Epithelial cell of esophagus (primary cell): ENCODE data around the gene ZMYM4.
"Not testable (repeated sequence)": the region's sequence is repeated elsewhere in the genome, so short reads cannot be mapped to it uniquely, and the experiment has no call there.

ENCODE experiments used
- DNase-seq: peaks from one replicate; pipeline ENCODE4 v3.0.0; 2010; ENCODE audit warnings: low read depth
- H3K4me3 ChIP-seq: 2 replicates; pipeline ENCODE4 v1.5.1; 2011; ENCODE audit warnings: mild to moderate bottlenecking, low read length, control low read depth
- TF ChIP-seq, protein P1 (sequence below): IDR thresholded peaks from 2 replicates; pipeline ENCODE4 v1.5.1; 2011; ENCODE audit warnings: low read depth, mild to moderate bottlenecking, low read length, control low read depth, inconsistent platforms; ENCODE audit not compliant: insufficient read depth; ENCODE audit errors: missing control alignments

ZMYM4 gene

DNA sequence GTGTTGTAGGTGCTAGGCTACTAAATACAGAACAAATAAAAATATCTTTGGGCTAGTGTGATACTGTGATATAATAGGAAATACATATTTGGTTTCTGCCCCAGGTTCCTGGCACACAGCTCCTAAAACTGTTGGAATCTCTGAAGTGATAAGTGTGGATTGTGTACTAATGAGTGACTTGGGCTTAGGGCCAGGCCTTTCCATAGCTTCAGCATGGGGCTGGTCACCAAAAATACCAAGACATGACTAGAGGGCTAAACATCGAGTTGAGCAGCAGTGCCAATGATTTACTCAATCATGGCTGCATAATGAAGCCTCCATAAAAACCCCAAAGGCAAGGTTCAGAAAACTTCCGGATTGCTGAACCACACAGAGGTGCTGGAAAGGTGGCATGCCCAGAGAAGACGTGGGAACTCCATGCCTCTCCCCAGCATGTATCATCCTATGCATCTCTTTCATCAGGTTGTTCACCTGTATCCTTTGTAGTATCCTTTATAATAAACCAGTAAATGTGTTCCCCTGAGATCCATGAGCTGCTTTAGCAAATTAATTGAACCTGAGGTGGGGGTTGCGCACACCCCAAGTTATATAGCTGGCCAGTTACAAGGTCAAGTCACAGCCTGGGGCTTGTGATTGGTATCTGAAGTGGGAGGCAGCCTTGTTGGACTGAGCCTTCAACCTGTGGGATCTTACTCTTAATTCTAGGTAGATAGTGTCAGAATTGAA lies 51.6 kb downstream of the ZMYM4 start:
- DNase-seq: peak; percentile 58
- no peak overlapping the region for H3K4me3 ChIP-seq

DNA sequence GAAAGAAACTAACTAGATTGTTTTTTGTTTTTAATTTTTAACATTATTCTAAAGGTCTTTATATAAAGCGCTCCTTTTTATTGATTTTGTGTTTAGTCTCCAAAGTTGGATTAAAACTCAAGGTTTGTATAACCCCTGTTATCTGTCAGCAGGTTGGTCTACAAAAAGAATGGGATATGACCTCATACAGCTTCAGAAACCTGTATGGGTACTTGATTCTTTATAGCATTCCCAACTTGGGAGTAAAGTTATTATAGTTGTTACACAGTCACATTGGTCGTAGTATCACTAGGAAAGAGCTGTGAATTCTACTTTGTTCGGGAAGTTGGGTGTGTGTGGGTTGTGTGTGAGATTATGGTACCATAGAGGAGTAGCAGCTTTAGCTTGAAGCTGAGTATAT lies 52.4 kb downstream of the ZMYM4 start:
- TF ChIP-seq, protein P1, sequence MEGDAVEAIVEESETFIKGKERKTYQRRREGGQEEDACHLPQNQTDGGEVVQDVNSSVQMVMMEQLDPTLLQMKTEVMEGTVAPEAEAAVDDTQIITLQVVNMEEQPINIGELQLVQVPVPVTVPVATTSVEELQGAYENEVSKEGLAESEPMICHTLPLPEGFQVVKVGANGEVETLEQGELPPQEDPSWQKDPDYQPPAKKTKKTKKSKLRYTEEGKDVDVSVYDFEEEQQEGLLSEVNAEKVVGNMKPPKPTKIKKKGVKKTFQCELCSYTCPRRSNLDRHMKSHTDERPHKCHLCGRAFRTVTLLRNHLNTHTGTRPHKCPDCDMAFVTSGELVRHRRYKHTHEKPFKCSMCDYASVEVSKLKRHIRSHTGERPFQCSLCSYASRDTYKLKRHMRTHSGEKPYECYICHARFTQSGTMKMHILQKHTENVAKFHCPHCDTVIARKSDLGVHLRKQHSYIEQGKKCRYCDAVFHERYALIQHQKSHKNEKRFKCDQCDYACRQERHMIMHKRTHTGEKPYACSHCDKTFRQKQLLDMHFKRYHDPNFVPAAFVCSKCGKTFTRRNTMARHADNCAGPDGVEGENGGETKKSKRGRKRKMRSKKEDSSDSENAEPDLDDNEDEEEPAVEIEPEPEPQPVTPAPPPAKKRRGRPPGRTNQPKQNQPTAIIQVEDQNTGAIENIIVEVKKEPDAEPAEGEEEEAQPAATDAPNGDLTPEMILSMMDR: no peak
- no peak for DNase-seq
- no peak overlapping the region for H3K4me3 ChIP-seq

More for the DNA sequence above, 51.6 kb downstream of the ZMYM4 start:
- TF ChIP-seq, protein P1: no peak

DNA sequence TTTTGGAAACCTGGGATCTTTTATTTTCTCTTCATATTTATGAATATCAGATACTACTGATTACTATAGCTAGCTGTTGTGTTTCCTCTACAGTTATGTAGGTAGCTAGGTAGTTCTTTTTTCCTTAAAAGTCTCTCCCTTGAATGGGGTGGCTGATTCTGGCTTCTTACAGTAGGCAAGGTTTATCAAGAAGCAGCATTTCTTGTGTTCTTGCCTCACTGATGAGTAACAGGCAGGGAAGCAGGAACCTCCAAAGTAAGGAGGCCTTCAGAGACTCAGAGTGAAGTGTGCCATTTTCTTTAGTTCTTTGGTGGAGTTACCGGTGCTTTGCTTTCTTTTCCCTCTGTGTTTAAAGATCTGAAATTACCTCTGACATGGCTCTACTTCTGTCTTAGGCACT lies 56.0 kb downstream of the ZMYM4 start:
- DNase-seq: peak; percentile 57
- TF ChIP-seq, protein P1: no peak

DNA sequence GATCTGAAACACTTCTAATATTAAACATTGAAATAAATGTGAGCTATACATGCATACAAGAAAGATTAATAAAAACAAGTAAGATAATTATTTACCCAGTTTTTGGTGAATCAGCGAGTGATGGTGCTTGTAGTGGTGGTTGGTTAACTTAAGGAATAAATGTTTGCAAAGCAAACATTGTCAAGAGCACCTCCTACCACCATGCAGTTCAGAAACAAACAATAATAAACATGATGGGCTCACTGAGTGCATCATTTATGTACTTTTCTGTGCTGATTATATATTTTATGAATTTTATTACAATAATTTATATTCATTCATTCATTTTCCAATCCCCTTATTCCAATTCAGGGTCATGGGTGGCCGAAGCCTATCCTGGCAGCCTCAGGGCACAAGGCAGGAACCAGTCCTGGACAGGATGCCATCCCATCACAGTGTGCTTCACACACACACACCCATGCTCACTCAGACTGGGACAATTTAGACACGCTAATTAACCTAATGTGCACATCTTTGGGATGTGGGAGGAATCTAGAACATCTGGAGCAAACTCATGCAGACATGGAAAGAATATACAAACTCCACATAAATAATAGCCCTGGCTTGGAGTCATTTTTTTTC lies 57.8 kb downstream of the ZMYM4 start:
- TF ChIP-seq, protein P1: no peak
- DNase-seq: no peak
- H3K4me3 ChIP-seq: no peak overlapping the region

More for the DNA sequence above, 56.0 kb downstream of the ZMYM4 start:
- H3K4me3 ChIP-seq: no peak overlapping the region

DNA sequence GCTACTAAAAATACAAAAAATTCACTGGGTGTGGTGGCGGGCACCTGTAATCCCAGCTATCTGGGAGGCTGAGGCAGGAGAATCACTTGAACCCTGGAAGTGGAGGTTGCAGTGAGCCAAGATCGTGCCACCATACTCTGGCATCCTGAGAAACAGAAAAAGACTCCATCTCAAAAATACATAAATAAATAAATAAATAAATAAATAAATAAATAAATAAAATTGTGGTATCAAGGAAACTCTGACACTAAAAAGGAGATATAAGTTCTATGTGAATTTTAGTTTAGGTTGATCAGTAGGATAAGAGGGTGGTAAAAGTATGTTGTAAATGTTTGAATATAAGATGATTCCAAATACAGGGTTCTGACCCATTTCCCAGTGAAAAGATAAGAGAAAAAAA lies 63.1 kb downstream of the ZMYM4 start:
- not testable (repeated sequence) for DNase-seq, H3K4me3 ChIP-seq

DNA sequence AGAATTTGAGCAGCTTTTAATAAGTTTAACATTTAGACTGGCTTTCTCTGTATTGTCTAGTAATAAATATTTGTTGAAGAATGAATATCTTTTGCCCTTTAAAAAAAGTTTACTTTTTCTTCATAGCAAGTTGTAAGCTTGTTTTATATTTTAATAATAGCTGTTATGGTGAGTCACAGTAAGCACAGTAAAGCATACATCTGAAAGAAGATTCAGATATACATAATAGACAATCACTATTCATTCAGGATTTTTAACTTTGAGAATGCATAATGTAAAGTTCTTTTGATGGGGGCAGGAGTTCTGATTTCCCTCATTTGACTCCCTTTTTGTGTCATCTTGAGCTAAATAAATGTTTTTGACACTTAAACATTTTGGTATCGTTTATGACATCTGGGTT lies 66.0 kb downstream of the ZMYM4 start:
- no peak for DNase-seq
- TF ChIP-seq, protein P1: no peak
- no peak overlapping the region for H3K4me3 ChIP-seq

DNA sequence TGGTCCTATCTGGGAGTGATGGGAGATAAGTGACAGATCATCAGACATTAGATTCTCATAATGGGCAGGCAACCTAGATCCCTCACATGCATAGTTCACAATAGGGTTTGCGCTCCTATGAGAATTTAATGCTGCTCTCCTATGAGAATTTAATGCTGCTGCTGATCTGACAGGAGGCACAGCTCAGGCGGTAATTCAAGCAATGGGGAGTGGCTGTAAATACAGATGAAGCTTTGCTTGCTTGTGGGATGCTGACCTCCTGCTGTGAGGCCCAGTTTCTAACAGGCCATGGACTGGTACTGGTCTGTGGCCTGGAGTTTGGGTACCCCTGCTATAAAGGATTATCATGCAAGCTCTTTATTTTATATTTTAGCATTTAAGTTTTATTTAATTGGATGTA lies 72.0 kb downstream of the ZMYM4 start:
- TF ChIP-seq, protein P1: no peak
- no peak for DNase-seq
- H3K4me3 ChIP-seq: no peak overlapping the region
